ENCODE measurements around the gene COG8. TPM values are rescaled to one million over a fixed set of nuclear protein-coding genes. Genes with fewer than 3 reads are reported as not detected.

The COG8 gene
- total and polyA plus RNA-seq, 4 donors, result 11.2 to 37.4 (median 24.2) TPM

- TF ChIP-seq YY1 (IDR thresholded peaks at IDR 0.05) (no peak), REST (IDR thresholded peaks at IDR 0.05) (no peak), MAX (IDR thresholded peaks at IDR 0.05) (no peak)
These were observed 8.9 kb upstream of the COG8 start (continued) for GRCh38 chr16:69348222-69348621.

- TF ChIP-seq FOXA1 (IDR thresholded peaks at IDR 0.05), result no peak
- no peak for TF ChIP-seq RXRA (IDR thresholded peaks at IDR 0.05)
- TF ChIP-seq FOXA2 (IDR thresholded peaks at IDR 0.05), result no peak
- TF ChIP-seq HNF4G (IDR thresholded peaks at IDR 0.05), result no peak
- TF ChIP-seq REST (IDR thresholded peaks at IDR 0.05), result no peak
- TF ChIP-seq MAX (IDR thresholded peaks at IDR 0.05), result no peak
- no peak for TF ChIP-seq NR2F2 (IDR thresholded peaks at IDR 0.05)
- TF ChIP-seq ZBTB33 (IDR thresholded peaks at IDR 0.05), result no peak
- no peak for TF ChIP-seq JUND (IDR thresholded peaks at IDR 0.05)
- no peak for TF ChIP-seq SP1 (IDR thresholded peaks at IDR 0.05)
- no peak for TF ChIP-seq ATF3 (IDR thresholded peaks at IDR 0.05)
- no peak for TF ChIP-seq RAD21 (IDR thresholded peaks at IDR 0.05)
- H3K27ac ChIP-seq (ENCODE audit: low read depth in 1 of 2, low read length in 2 of 2), result no peak overlapping the region
These were observed 7.3 kb upstream of the COG8 start for GRCh38 chr16:69346683-69347082.

More at GRCh38 chr16:69346683-69347082, 7.3 kb upstream of the COG8 start:
- Histone ChIP-seq H3K9ac (ENCODE audit: low read depth in 1 of 2, low read length in 2 of 2) (no peak overlapping the region), H3K4me3 (ENCODE audit: low read depth in 1 of 3, low read length in 3 of 3) (no peak overlapping the region), H3K4me1 (ENCODE audit: control insufficient read depth in 4 of 4, insufficient read depth in 4 of 4, low read length in 3 of 4) (peaks cover 0 to 7% (median 5%) of the 10 kb centered on the region in 4 donors), H3K27me3 (ENCODE audit: control insufficient read depth in 4 of 4, insufficient read depth in 4 of 4, low read length in 3 of 4) (no peaks in the 10 kb centered on the region), H3K36me3 (ENCODE audit: control insufficient read depth in 4 of 4, insufficient read depth in 3 of 4, low read depth in 1 of 4, low read length in 3 of 4) (peaks cover 1 to 21% (median 15%) of the 10 kb centered on the region in 4 donors), H3K9me3 (ENCODE audit: control insufficient read depth in 4 of 4, low read length in 3 of 4) (no peaks in the 10 kb centered on the region)
- WGBS, result 91% methylated on average over 6 of the region's 6 CpGs
- DNase-seq (ENCODE audit: low spot score), result no peak
